NCI-H748 treated with DMSO at 0.1 percent for 48 hours (cell line): Measurements from ENCODE around the gene ACKR4.
"Not testable (repeated sequence)": the region's sequence is repeated elsewhere in the genome, so short reads cannot be mapped to it uniquely, and the experiment has no call there.

Experiments used
- DNase-seq: peaks from one replicate; lab custom pipeline; 2025; lab: John Stamatoyannopoulos, UW

The ACKR4 gene

GRCh38 chr3:132594498-132594897 is 2.6 kb upstream of the ACKR4 start:
- DNase-seq = no peak

GRCh38 chr3:132595014-132595413 is 2.1 kb upstream of the ACKR4 start:
- no peak for DNase-seq

- DNase-seq = no peak
Observed at GRCh38 chr3:132596326-132596725, 744 bp upstream of the ACKR4 start.

- DNase-seq = no peak
Observed at GRCh38 chr3:132597660-132598059, 590 bp downstream of the ACKR4 start.

GRCh38 chr3:132598181-132598580 is 1.1 kb downstream of the ACKR4 start:
- no peak for DNase-seq

GRCh38 chr3:132600614-132601013 is 3.5 kb downstream of the ACKR4 start:
- not testable (repeated sequence) for DNase-seq

- no peak for DNase-seq
Observed at GRCh38 chr3:132605374-132605792, 8.3 kb downstream of the ACKR4 start.

- no peak for DNase-seq
Observed at GRCh38 chr3:132606085-132606484, 9.0 kb downstream of the ACKR4 start.

GRCh38 chr3:132606620-132607019 is 9.6 kb downstream of the ACKR4 start:
- DNase-seq = not testable (repeated sequence)

- DNase-seq = not testable (repeated sequence)
Observed at GRCh38 chr3:132615301-132615700, 18.2 kb downstream of the ACKR4 start.

GRCh38 chr3:132615881-132616280 is 18.8 kb downstream of the ACKR4 start:
- no peak for DNase-seq

- no peak for DNase-seq
Observed at GRCh38 chr3:132616780-132617179, 19.7 kb downstream of the ACKR4 start.

GRCh38 chr3:132622148-132622547 is 25.1 kb downstream of the ACKR4 start:
- no peak for DNase-seq

GRCh38 chr3:132622761-132623160 is 25.7 kb downstream of the ACKR4 start:
- no peak for DNase-seq

GRCh38 chr3:132623646-132624045 is 26.6 kb downstream of the ACKR4 start:
- no peak for DNase-seq

GRCh38 chr3:132624790-132625189 is 27.7 kb downstream of the ACKR4 start:
- no peak for DNase-seq

- DNase-seq = no peak
Observed at GRCh38 chr3:132625613-132626012, 28.5 kb downstream of the ACKR4 start.

GRCh38 chr3:132626955-132627354 is 29.9 kb downstream of the ACKR4 start:
- DNase-seq = no peak

GRCh38 chr3:132628157-132628556 is 31.1 kb downstream of the ACKR4 start:
- DNase-seq = no peak

- DNase-seq = no peak
Observed at GRCh38 chr3:132629928-132630327, 32.9 kb downstream of the ACKR4 start.

- DNase-seq = no peak
Observed at GRCh38 chr3:132630612-132631011, 33.5 kb downstream of the ACKR4 start.

GRCh38 chr3:132635052-132635451 is 38.0 kb downstream of the ACKR4 start:
- DNase-seq = no peak

- DNase-seq = no peak
Observed at GRCh38 chr3:132637590-132637989, 40.5 kb downstream of the ACKR4 start.

GRCh38 chr3:132638706-132639105 is 41.6 kb downstream of the ACKR4 start:
- DNase-seq = no peak

- not testable (repeated sequence) for DNase-seq
Observed at GRCh38 chr3:132641427-132641826, 44.4 kb downstream of the ACKR4 start.
